H1 (cell line): ENCODE results near the gene SPPL3. TPM values are rescaled to one million over a fixed set of nuclear protein-coding genes. Genes with fewer than 3 reads are reported as not detected.
A peak's percentile ranks its signal among the peaks of the same experiment; 100 is the strongest.

Source experiments
- CTCF ChIA-PET: fragments of 300-600 bp; sonication (Branson Sonifier 250); formaldehyde crosslinking; loops from one replicate; lab custom pipeline; 2021; ENCODE audit not compliant: partially characterized antibody; lab: Charles Lee
- POLR2A ChIA-PET: fragments of 300-600 bp; sonication (Branson Sonifier 250); formaldehyde crosslinking; loops from one replicate; lab custom pipeline; 2021; ENCODE audit warnings: inconsistent platforms; ENCODE audit not compliant: partially characterized antibody; lab: Charles Lee
- DNase-seq, 2 experiments: peaks; one replicate each; pipeline versions ENCODE4 v3.0.0 to v3.0.0-alpha.2; 2010 to 2022; ENCODE audit warnings: low spot score in 2 of 2, low read depth in 1 of 2, mixed read lengths in 1 of 2
- FAIRE-seq: peaks from 2 replicates; lab custom pipeline; 2011; peaks lifted over from hg19 to GRCh38; lab: Jason Lieb, UNC
- H2AFZ ChIP-seq: 2 replicates; pipeline ENCODE4 v1.8.1; 2012; ENCODE audit warnings: low read length, inconsistent platforms
- H2AK5ac ChIP-seq: 2 replicates; pipeline ENCODE4 v1.6.1; 2013; ENCODE audit warnings: low read depth, low read length
- H2BK120ac ChIP-seq: replicated peaks from 2 replicates; pipeline ENCODE3; 2013; ENCODE audit warnings: low read depth, low read length, inconsistent platforms
- H2BK12ac ChIP-seq: 2 replicates; pipeline ENCODE4 v1.6.1; 2013; ENCODE audit warnings: low read depth, low read length
- H2BK15ac ChIP-seq: 2 replicates; pipeline ENCODE4 v1.6.1; 2013; ENCODE audit warnings: low read length
- H2BK20ac ChIP-seq: 2 replicates; pipeline ENCODE4 v1.6.1; 2013; ENCODE audit warnings: low read length
- H2BK5ac ChIP-seq: 2 replicates; pipeline ENCODE4 v1.6.1; 2013; ENCODE audit warnings: low read depth, low read length
- H3K14ac ChIP-seq: 2 replicates; pipeline ENCODE4 v1.6.1; 2013; ENCODE audit warnings: inconsistent platforms; ENCODE audit not compliant: insufficient read length
- H3K18ac ChIP-seq: 2 replicates; pipeline ENCODE4 v1.6.1; 2013; ENCODE audit warnings: low read length; ENCODE audit errors: extremely low read depth
- H3K23ac ChIP-seq: 2 replicates; pipeline ENCODE4 v1.6.1; 2013; ENCODE audit warnings: inconsistent platforms; ENCODE audit not compliant: insufficient read length
- H3K23me2 ChIP-seq: 2 replicates; pipeline ENCODE4 v1.6.1; 2013; ENCODE audit warnings: low read depth, low read length
- H3K27ac ChIP-seq: 2 replicates; pipeline ENCODE4 v1.6.1; 2011; ENCODE audit warnings: low read depth, low read length, inconsistent platforms
- H3K27me3 ChIP-seq, 4 experiments: replicated peaks in 1 of 4; 1 replicate in 1 of 4; 2 replicates in 3 of 4; pipeline versions ENCODE4 v1.6.1 to v1.8.1; 2011 to 2013; ENCODE audit warnings: low read length in 3 of 4, mild to moderate bottlenecking in 3 of 4, inconsistent platforms in 2 of 4, mixed read lengths in 2 of 4, moderate library complexity in 1 of 4; ENCODE audit not compliant: control insufficient read depth in 3 of 4, insufficient read depth in 3 of 4; ENCODE audit errors: extremely low read depth in 1 of 4
- H3K36me3 ChIP-seq, 4 experiments: 2 replicates each; pipeline versions ENCODE4 v1.6.1 to v1.8.1; 2011 to 2013; ENCODE audit warnings: mild to moderate bottlenecking in 4 of 4, low read length in 3 of 4, moderate library complexity in 2 of 4, control low read depth in 1 of 4, inconsistent platforms in 1 of 4; ENCODE audit not compliant: insufficient read depth in 4 of 4, control insufficient read depth in 2 of 4
- H3K4ac ChIP-seq: replicated peaks from 2 replicates; pipeline ENCODE3; 2013; ENCODE audit warnings: low read length, low read depth, mixed read lengths, inconsistent platforms; ENCODE audit not compliant: insufficient read length
- H3K4me1 ChIP-seq, 4 experiments: replicated peaks in 1 of 4; 1 replicate in 1 of 4; 2 replicates in 3 of 4; pipeline versions ENCODE4 v1.6.1 to v1.8.1; 2011 to 2013; ENCODE audit warnings: low read length in 3 of 4, inconsistent platforms in 2 of 4, mixed read lengths in 1 of 4; ENCODE audit not compliant: insufficient read depth in 4 of 4, control insufficient read depth in 3 of 4
- H3K4me2 ChIP-seq, 2 experiments: 2 replicates each; pipeline versions ENCODE4 v1.6.1 to v1.8.1; 2011 to 2013; ENCODE audit warnings: low read depth in 2 of 2, low read length in 2 of 2, control low read depth in 1 of 2, inconsistent platforms in 1 of 2, mild to moderate bottlenecking in 1 of 2; ENCODE audit not compliant: insufficient read depth in 1 of 2
- H3K4me3 ChIP-seq, 4 experiments: fragments of 200-600, 300-600 bp in 1 of 4; sonication (generic), shearing (Covaris generic), sonication (Bioruptor Twin) in 1 of 4; 2 replicates each; pipeline versions ENCODE4 v1.5.1 to v1.8.1; 2011 to 2016; ENCODE audit warnings: low read length in 4 of 4, low read depth in 3 of 4, control low read depth in 2 of 4, inconsistent platforms in 2 of 4, mild to moderate bottlenecking in 2 of 4, mixed read lengths in 1 of 4, moderate library complexity in 1 of 4; ENCODE audit not compliant: insufficient read depth in 2 of 4; ENCODE audit errors: extremely low read depth in 1 of 4
- H3K56ac ChIP-seq: replicated peaks from 2 replicates; pipeline ENCODE3; 2013; ENCODE audit warnings: low read depth, mild to moderate bottlenecking, mixed read lengths, low read length, inconsistent platforms; ENCODE audit not compliant: insufficient read length
- H3K79me1 ChIP-seq: 2 replicates; pipeline ENCODE4 v1.6.1; 2013; ENCODE audit warnings: low read depth, low read length, control low read depth
- H3K79me2 ChIP-seq, 2 experiments: 2 replicates each; pipeline versions ENCODE4 v1.6.1 to v1.8.1; 2012 to 2013; ENCODE audit warnings: low read length in 2 of 2, mild to moderate bottlenecking in 2 of 2, inconsistent platforms in 1 of 2; ENCODE audit not compliant: insufficient read depth in 2 of 2, control insufficient read depth in 1 of 2
- H3K9ac ChIP-seq, 4 experiments: replicated peaks in 1 of 4; 1 replicate in 1 of 4; 2 replicates in 3 of 4; pipeline versions ENCODE4 v1.6.1 to v1.8.1; 2011 to 2013; ENCODE audit warnings: low read depth in 3 of 4, low read length in 3 of 4, control low read depth in 2 of 4, mild to moderate bottlenecking in 2 of 4, moderate library complexity in 2 of 4, inconsistent platforms in 1 of 4; ENCODE audit errors: extremely low read depth in 1 of 4
- H3K9me3 ChIP-seq, 2 experiments: 2 replicates each; pipeline versions ENCODE4 v1.6.1 to v1.8.1; 2012 to 2013; ENCODE audit warnings: mild to moderate bottlenecking in 2 of 2, moderate library complexity in 2 of 2, control low read depth in 1 of 2, inconsistent platforms in 1 of 2, low read depth in 1 of 2, low read length in 1 of 2, mixed read lengths in 1 of 2; ENCODE audit not compliant: insufficient read depth in 2 of 2
- H4K20me1 ChIP-seq, 2 experiments: replicated peaks in 1 of 2; 2 replicates each; pipeline versions ENCODE3 to v1.8.1; 2011 to 2013; ENCODE audit warnings: inconsistent platforms in 2 of 2, low read length in 2 of 2, mild to moderate bottlenecking in 1 of 2; ENCODE audit not compliant: insufficient read depth in 2 of 2, control insufficient read depth in 1 of 2
- H4K5ac ChIP-seq: 2 replicates; pipeline ENCODE4 v1.6.1; 2013; ENCODE audit warnings: low read length, low read depth, mixed read lengths, inconsistent platforms; ENCODE audit not compliant: insufficient read length
- H4K8ac ChIP-seq: 2 replicates; pipeline ENCODE4 v1.8.0; 2013; ENCODE audit warnings: mild to moderate bottlenecking, moderate library complexity, low read length, inconsistent platforms; ENCODE audit not compliant: insufficient read depth; ENCODE audit errors: extremely low read depth
- H4K91ac ChIP-seq: replicated peaks from 2 replicates; pipeline ENCODE3; 2013; ENCODE audit warnings: low read length, mixed read lengths, inconsistent platforms; ENCODE audit not compliant: insufficient read length
- CHD2 ChIP-seq: IDR thresholded peaks from 2 replicates; pipeline ENCODE4 v1.6.1; 2012; ENCODE audit warnings: low read length, improper control_type of control experiment
- CTCF ChIP-seq, 3 experiments: IDR thresholded peaks; 1 replicate in 2 of 3; 2 replicates in 1 of 3; pipeline versions ENCODE4 v1.5.1 to v1.6.1; 2011; ENCODE audit warnings: low read length in 3 of 3, mild to moderate bottlenecking in 3 of 3, inconsistent platforms in 2 of 3, low read depth in 1 of 3, moderate library complexity in 1 of 3; ENCODE audit not compliant: insufficient read depth in 1 of 3; ENCODE audit errors: control extremely low read depth in 1 of 3
- KDM1A ChIP-seq: fragments of 200-600, 300-600 bp; sonication (generic); IDR thresholded peaks from 2 replicates; pipeline ENCODE4 v1.7.1; 2016; ENCODE audit warnings: mild to moderate bottlenecking, low read length, borderline replicate concordance
- SIRT6 ChIP-seq: IDR thresholded peaks from one replicate; pipeline ENCODE4 v1.7.1; 2012; ENCODE audit warnings: low read length, inconsistent platforms
- WGBS, 2 experiments: shearing (Covaris generic) in 1 of 2; methylation state at CpG; one replicate each; pipeline versions ENCODE4 v1.1.6 to v1.1.7; 2013 to 2015; ENCODE audit warnings: low lambda C conversion rate in 2 of 2, mixed read lengths in 2 of 2, inconsistent platforms in 1 of 2, low coverage in 1 of 2, missing lambda C conversion rate in 1 of 2; ENCODE audit not compliant: insufficient replicate concordance in 2 of 2, insufficient coverage in 1 of 2, insufficient read length in 1 of 2; ENCODE audit errors: extremely low coverage in 1 of 2, missing lambda C conversion rate in 1 of 2; 5-methylcytosine and 5-hydroxymethylcytosine counted together
- polyA plus RNA-seq, 7 experiments: library from polyadenylated mRNA; depleted of rRNA in 3 of 7; stranded (reverse) in 5 of 7; unstranded in 2 of 7; fragments of >200 nt in 5 of 7; fragments of 200-250 nt in 2 of 7; gene quantifications; 1 replicate in 5 of 7; 2 replicates in 1 of 7; 4 replicates in 1 of 7; pipeline versions ENCODE4 v1.2.1 to v1.2.3, GENCODE V29; 2011 to 2013; ENCODE audit warnings: missing spikeins in 2 of 7, mixed read lengths in 2 of 7
- total RNA-seq: library from RNA; stranded (reverse); fragmentation: NEBNext Ultra II Directional; extraction: Animal tissue kit (Norgen Biotek cat#: 25700); gene quantifications from 2 replicates; pipeline ENCODE4 v1.2.1, GENCODE V29; 2021

SPPL3 gene
- total and polyA plus RNA-seq, 2 of the 8 experiments (the other 6 are each of a cell fraction or from before 2014, with no cell fraction given): 27.3 to 48.4 TPM

GRCh38 chr12:120750806-120751205 lies 153.4 kb downstream of the SPPL3 start:
- Histone ChIP-seq H2BK15ac (no peak overlapping the region), H3K27me3 (no peaks in the 10 kb centered on the region), H3K4me3 (no peak overlapping the region), H2BK12ac (no peak overlapping the region), H3K23ac (no peak overlapping the region)
- TF ChIP-seq KDM1A (0 out of 2 replicates have a peak, but pooled peaks have one; percentile 29), CTCF (IDR thresholded peaks at IDR 0.05; ENCODE audit: control extremely low read depth in 1 of 3, insufficient read depth in 1 of 3, low read depth in 1 of 3, low read length in 3 of 3) (peak in 1 of 3 experiments; percentile 2; a peak in 1 of 4 replicates), SIRT6 (no peak), CHD2 (no peak)
- TF ChIP-seq, all 59 proteins: peak for 2
- CTCF ChIA-PET: interaction anchor here (0.6 to 1.8 kb wide), 8 partner anchors 9 to 432 kb away, joined by 3 to 6 read pairs (median 3); no protein-coding TSS in a partner anchor
- Histone ChIP-seq H4K20me1 (no peaks in the 10 kb centered on the region), H3K27ac (no peak overlapping the region), H3K9ac (no peak overlapping the region), H3K36me3 (no peaks in the 10 kb centered on the region), H3K56ac (no peak overlapping the region), H4K8ac (no peak overlapping the region), H4K5ac (no peak overlapping the region), H3K4me1 (no peaks in the 10 kb centered on the region), H3K79me2 (no peaks in the 10 kb centered on the region), H3K18ac (no peak overlapping the region), H2BK120ac (no peak overlapping the region), H3K23me2 (no peaks in the 10 kb centered on the region), H2BK5ac (no peak overlapping the region), H4K91ac (no peak overlapping the region), H2BK20ac (no peak overlapping the region), H3K4ac (no peak overlapping the region), H3K14ac (no peak overlapping the region), H2AK5ac (no peak overlapping the region), H2AFZ (no peak overlapping the region), H3K79me1 (no peaks in the 10 kb centered on the region), H3K4me2 (no peak overlapping the region), H3K9me3 (no peaks in the 10 kb centered on the region)
- FAIRE-seq (no peak), DNase-seq (no peak)
- whole genome bisulfite sequencing, 2 experiments: 92% methylated on average over 5 of the region's 5 CpGs; no CpG with 5 or more reads in 1 of the 2 experiments
- POLR2A ChIA-PET: interaction anchor here (0.6 kb wide), 1 partner anchor 109 kb away, joined by 3 read pairs; no protein-coding TSS in a partner anchor
